ENCODE measurements around the gene FCHSD2.
"Not testable (repeated sequence)": the region's sequence is repeated elsewhere in the genome, so short reads cannot be mapped to it uniquely, and the experiment has no call there.

FCHSD2 gene

GRCh38 chr11:72812967-72813739, 329.0 kb downstream of the FCHSD2 start:
- in situ Hi-C loops (cut with HindIII; ENCODE audit: low sequenced_read_pairs) = loop anchor here (10.0 kb wide), 1 partner anchor 62 kb away; no protein-coding TSS in a partner anchor

- in situ Hi-C loops (cut with HindIII; ENCODE audit: low sequenced_read_pairs) = loop anchor here (10.0 kb wide), 1 partner anchor 62 kb away; no protein-coding TSS in a partner anchor
Measured at GRCh38 chr11:72812604-72812966, 329.5 kb downstream of the FCHSD2 start.

- in situ Hi-C loops (cut with HindIII; ENCODE audit: low sequenced_read_pairs) = loop anchor here (10.0 kb wide), 1 partner anchor 63 kb away; no protein-coding TSS in a partner anchor
Measured at GRCh38 chr11:72811686-72812085, 330.4 kb downstream of the FCHSD2 start.

- in situ Hi-C loops (cut with HindIII; ENCODE audit: low sequenced_read_pairs) = no loop called here
Measured at GRCh38 chr11:72808331-72808798, 333.8 kb downstream of the FCHSD2 start.

GRCh38 chr11:72807792-72808191, 334.3 kb downstream of the FCHSD2 start:
- in situ Hi-C loops (cut with HindIII; ENCODE audit: low sequenced_read_pairs) = no loop called here

- in situ Hi-C loops (cut with HindIII; ENCODE audit: low sequenced_read_pairs) = no loop called here
Measured at GRCh38 chr11:72807021-72807693, 335.0 kb downstream of the FCHSD2 start.

GRCh38 chr11:72806378-72806777, 335.7 kb downstream of the FCHSD2 start:
- in situ Hi-C loops (cut with HindIII; ENCODE audit: low sequenced_read_pairs) = not testable (repeated sequence)

GRCh38 chr11:72805216-72805615, 336.9 kb downstream of the FCHSD2 start:
- in situ Hi-C loops (cut with HindIII; ENCODE audit: low sequenced_read_pairs) = no loop called here

GRCh38 chr11:72802822-72803221, 339.3 kb downstream of the FCHSD2 start:
- in situ Hi-C loops (cut with HindIII; ENCODE audit: low sequenced_read_pairs) = no loop called here

GRCh38 chr11:72799441-72799840, 342.7 kb downstream of the FCHSD2 start:
- in situ Hi-C loops (cut with HindIII; ENCODE audit: low sequenced_read_pairs) = no loop called here

GRCh38 chr11:72798361-72798760, 343.8 kb downstream of the FCHSD2 start:
- in situ Hi-C loops (cut with HindIII; ENCODE audit: low sequenced_read_pairs) = no loop called here

- in situ Hi-C loops (cut with HindIII; ENCODE audit: low sequenced_read_pairs) = no loop called here
Measured at GRCh38 chr11:72793425-72794367, 348.4 kb downstream of the FCHSD2 start, which contains the start of gene STARD10. Gene STARD10 (minus strand): TSS chr11:72794047. CDS start chr11:72781181, 12,866 bp downstream.

- in situ Hi-C loops (cut with HindIII; ENCODE audit: low sequenced_read_pairs) = no loop called here
Measured at GRCh38 chr11:72793076-72793424, 349.1 kb downstream of the FCHSD2 start.

GRCh38 chr11:72792437-72793021, 349.6 kb downstream of the FCHSD2 start:
- in situ Hi-C loops (cut with HindIII; ENCODE audit: low sequenced_read_pairs) = no loop called here

- in situ Hi-C loops (cut with HindIII; ENCODE audit: low sequenced_read_pairs) = not testable (repeated sequence)
Measured at GRCh38 chr11:72791228-72791627, 350.9 kb downstream of the FCHSD2 start.

GRCh38 chr11:72789493-72790131, 352.5 kb downstream of the FCHSD2 start:
- in situ Hi-C loops (cut with HindIII; ENCODE audit: low sequenced_read_pairs) = no loop called here

- in situ Hi-C loops (cut with HindIII; ENCODE audit: low sequenced_read_pairs) = no loop called here
Measured at GRCh38 chr11:72788241-72788640, 353.9 kb downstream of the FCHSD2 start.

GRCh38 chr11:72787216-72788104, 354.7 kb downstream of the FCHSD2 start:
- in situ Hi-C loops (cut with HindIII; ENCODE audit: low sequenced_read_pairs) = no loop called here
